Measurements from ENCODE around the gene MEGF11. TPM values are rescaled to one million over a fixed set of nuclear protein-coding genes. Genes with fewer than 3 reads are reported as not detected.

The MEGF11 gene
- total RNA-seq, 1 donor from 2014 or later = not detected

DNA sequence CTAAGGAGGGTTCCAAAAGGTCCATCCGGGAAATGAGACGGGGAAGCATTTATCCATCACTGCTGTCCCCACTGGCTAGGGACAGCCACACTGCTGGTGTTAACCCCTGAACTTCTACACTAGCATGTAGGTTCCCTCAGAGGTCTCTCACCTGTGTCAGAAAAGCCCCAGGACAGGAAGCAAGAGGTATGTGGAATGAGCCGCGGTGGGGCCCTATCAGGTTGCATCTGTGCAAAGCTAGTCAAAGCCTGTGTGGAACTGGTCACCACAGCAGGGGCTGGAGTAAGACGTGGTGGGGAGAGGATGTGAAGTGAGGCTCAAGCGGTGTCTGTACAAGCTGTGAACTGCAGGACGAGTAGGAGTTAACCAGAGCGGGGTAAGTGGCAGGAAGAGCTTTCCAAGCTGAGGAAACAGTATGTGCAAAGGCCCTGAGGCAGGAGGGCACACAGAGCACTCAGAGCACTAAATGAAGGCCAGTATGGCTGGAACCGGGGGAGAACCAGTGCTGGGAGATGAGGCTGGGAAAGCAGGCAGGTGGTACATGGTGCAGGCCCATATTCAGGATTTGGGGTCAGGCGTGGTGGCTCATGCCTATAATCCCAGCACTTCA, 57.8 kb downstream of the MEGF11 start:
- no peaks in the 10 kb centered on the region for H3K9me3 Mint-ChIP-seq (ENCODE audit: low read depth)
- no peak for DNase-seq (ENCODE audit: low spot score)
- H3K36me3 Mint-ChIP-seq (ENCODE audit: low read depth) = no peaks in the 10 kb centered on the region
- no peak overlapping the region for H3K4me3 Mint-ChIP-seq (ENCODE audit: unreplicated experiment)
- H3K4me1 Mint-ChIP-seq (ENCODE audit: low read depth) = no peaks in the 10 kb centered on the region
- no peak overlapping the region for H3K27ac Mint-ChIP-seq (ENCODE audit: unreplicated experiment)
- no peak for TF ChIP-seq CTCF (IDR thresholded peaks at IDR 0.05)
- peaks cover 30% of the 10 kb centered on the region for H3K27me3 Mint-ChIP-seq (ENCODE audit: low read depth)

DNA sequence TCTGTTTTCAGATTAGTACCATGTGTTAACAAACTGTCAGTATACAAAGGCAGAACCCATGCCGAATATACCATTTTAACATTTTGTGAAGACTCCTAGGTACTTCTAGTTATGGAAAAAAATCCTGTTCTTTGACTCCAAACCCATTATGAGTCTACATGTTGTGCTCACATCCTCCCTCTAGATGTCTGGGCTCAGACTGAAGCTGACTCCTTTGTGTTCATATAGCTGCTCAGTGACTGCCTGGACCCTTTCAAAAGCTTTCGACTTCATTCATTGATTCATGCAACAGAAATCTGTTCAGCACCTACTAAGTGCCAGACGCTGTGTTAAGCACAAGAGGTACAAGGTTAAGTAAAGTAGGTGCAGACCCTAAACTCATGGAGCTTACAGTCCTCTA, 60.5 kb downstream of the MEGF11 start:
- TF ChIP-seq CTCF (IDR thresholded peaks at IDR 0.05) = no peak
- Mint-ChIP-seq H3K27ac (ENCODE audit: unreplicated experiment) (no peak overlapping the region), H3K27me3 (ENCODE audit: low read depth) (peaks cover 29% of the 10 kb centered on the region), H3K9me3 (ENCODE audit: low read depth) (no peaks in the 10 kb centered on the region), H3K36me3 (ENCODE audit: low read depth) (no peaks in the 10 kb centered on the region), H3K4me1 (ENCODE audit: low read depth) (no peaks in the 10 kb centered on the region), H3K4me3 (ENCODE audit: unreplicated experiment) (no peak overlapping the region)
- no peak for DNase-seq (ENCODE audit: low spot score)

- TF ChIP-seq CTCF (IDR thresholded peaks at IDR 0.05) = no peak
- peaks cover 31% of the 10 kb centered on the region for H3K27me3 Mint-ChIP-seq (ENCODE audit: low read depth)
- H3K36me3 Mint-ChIP-seq (ENCODE audit: low read depth) = no peaks in the 10 kb centered on the region
- no peak overlapping the region for H3K27ac Mint-ChIP-seq (ENCODE audit: unreplicated experiment)
- no peaks in the 10 kb centered on the region for H3K9me3 Mint-ChIP-seq (ENCODE audit: low read depth)
- H3K4me3 Mint-ChIP-seq (ENCODE audit: unreplicated experiment) = no peak overlapping the region
- DNase-seq (ENCODE audit: low spot score) = no peak
- H3K4me1 Mint-ChIP-seq (ENCODE audit: low read depth) = peaks cover 3% of the 10 kb centered on the region
Measured at GRCh38 chr15:66190746-66191145, 62.8 kb downstream of the MEGF11 start.

DNA sequence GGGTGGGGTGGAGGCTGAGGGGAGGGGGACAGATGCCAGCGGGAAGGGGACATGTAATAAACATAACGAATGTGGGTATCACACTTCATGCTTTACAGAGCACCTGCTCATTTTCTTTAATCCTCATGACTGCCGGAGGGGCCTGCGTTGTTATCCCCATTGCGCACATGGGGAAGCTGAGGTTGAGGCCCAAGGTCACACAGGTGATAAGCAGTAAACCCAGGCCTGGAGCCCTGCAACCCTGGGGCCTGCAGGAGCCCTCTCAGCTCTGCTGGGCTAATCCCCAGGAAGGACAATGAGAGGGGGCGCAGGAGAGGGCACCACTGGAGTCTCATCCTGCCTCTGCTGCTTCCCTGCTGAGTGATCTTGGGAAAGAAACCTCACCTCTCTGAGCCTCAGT, 64.3 kb downstream of the MEGF11 start:
- Mint-ChIP-seq H3K4me1 (ENCODE audit: low read depth) (peaks cover 3% of the 10 kb centered on the region), H3K9me3 (ENCODE audit: low read depth) (no peaks in the 10 kb centered on the region), H3K36me3 (ENCODE audit: low read depth) (no peaks in the 10 kb centered on the region), H3K4me3 (ENCODE audit: unreplicated experiment) (no peak overlapping the region), H3K27ac (ENCODE audit: unreplicated experiment) (no peak overlapping the region), H3K27me3 (ENCODE audit: low read depth) (peaks cover 39% of the 10 kb centered on the region)
- no peak for DNase-seq (ENCODE audit: low spot score)
- no peak for TF ChIP-seq CTCF (IDR thresholded peaks at IDR 0.05)

- Mint-ChIP-seq H3K4me1 (ENCODE audit: low read depth) (peaks cover 3% of the 10 kb centered on the region), H3K9me3 (ENCODE audit: low read depth) (no peaks in the 10 kb centered on the region), H3K36me3 (ENCODE audit: low read depth) (no peaks in the 10 kb centered on the region), H3K4me3 (ENCODE audit: unreplicated experiment) (no peak overlapping the region), H3K27ac (ENCODE audit: unreplicated experiment) (no peak overlapping the region), H3K27me3 (ENCODE audit: low read depth) (peaks cover 43% of the 10 kb centered on the region)
- no peak for DNase-seq (ENCODE audit: low spot score)
- TF ChIP-seq CTCF (IDR thresholded peaks at IDR 0.05) = no peak
Measured at GRCh38 chr15:66188464-66188863, 65.1 kb downstream of the MEGF11 start.
